Subcutaneous abdominal adipose tissue (tissue), 5 donors: ENCODE results near the gene MEIS2.

Source experiments
- H3K27ac ChIP-seq: one replicate; pipeline ENCODE4 v1.7.0; 2013; ENCODE audit warnings: low read depth, mild to moderate bottlenecking, inconsistent platforms, low read length, moderate library complexity
- H3K27me3 ChIP-seq, 5 donors: one replicate each; pipeline ENCODE4 v1.7.0; 2013; ENCODE audit warnings: low read length in 5 of 5, inconsistent platforms in 1 of 5; ENCODE audit not compliant: control insufficient read depth in 5 of 5, insufficient read depth in 4 of 5
- H3K36me3 ChIP-seq, 5 donors: one replicate each; pipeline ENCODE4 v1.7.0; 2013; ENCODE audit warnings: low read length in 5 of 5; ENCODE audit not compliant: control insufficient read depth in 5 of 5, insufficient read depth in 5 of 5
- H3K4me1 ChIP-seq, 5 donors: one replicate each; pipeline ENCODE4 v1.7.0; 2013; ENCODE audit warnings: low read length in 5 of 5, mild to moderate bottlenecking in 3 of 5, moderate library complexity in 1 of 5; ENCODE audit not compliant: control insufficient read depth in 5 of 5, insufficient read depth in 5 of 5
- H3K4me3 ChIP-seq, 5 donors: one replicate each; pipeline ENCODE4 v1.7.0; 2013; ENCODE audit warnings: low read length in 5 of 5, low read depth in 1 of 5
- H3K9ac ChIP-seq, 5 donors: one replicate each; pipeline ENCODE4 v1.7.0; 2013; ENCODE audit warnings: low read length in 5 of 5, mild to moderate bottlenecking in 4 of 5, moderate library complexity in 3 of 5
- H3K9me3 ChIP-seq, 5 donors: one replicate each; pipeline ENCODE4 v1.7.0; 2013; ENCODE audit warnings: low read length in 5 of 5; ENCODE audit not compliant: control insufficient read depth in 5 of 5
- donor health status: healthy.
- donor health status: healthy.
- donor health status: healthy.
- donor health status: healthy.
- donor health status: healthy.

The MEIS2 gene

DNA sequence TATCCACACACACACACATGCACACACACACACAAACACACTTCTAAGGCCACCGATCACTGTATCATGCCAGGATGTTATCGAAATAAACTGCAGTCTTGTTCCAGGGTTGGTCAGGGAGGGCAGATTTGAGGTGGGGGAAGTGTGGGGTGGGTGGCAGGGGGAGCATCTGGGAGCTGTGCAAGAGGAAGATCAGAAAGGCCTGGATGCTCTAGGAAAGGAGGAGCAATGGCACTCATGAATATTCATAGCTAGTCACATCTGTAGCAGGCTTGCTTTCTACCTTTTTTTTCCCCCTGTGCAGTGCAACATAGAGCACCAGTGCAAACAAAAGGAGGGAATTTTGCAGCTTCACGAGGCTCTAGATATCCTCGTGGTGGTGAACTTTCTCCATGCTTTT is 84.9 kb downstream of the MEIS2 start:
- no peaks in the 10 kb centered on the region for H3K27me3 ChIP-seq
- peak overlapping the region in 1 of 5 donors; percentile 6 for H3K4me3 ChIP-seq
- H3K9me3 ChIP-seq: no peaks in the 10 kb centered on the region
- peaks cover 0 to 15% (median 7%) of the 10 kb centered on the region in 5 donors for H3K4me1 ChIP-seq
- H3K36me3 ChIP-seq: no peaks in the 10 kb centered on the region
- no peak overlapping the region for H3K9ac ChIP-seq
- H3K27ac ChIP-seq: no peak overlapping the region

DNA sequence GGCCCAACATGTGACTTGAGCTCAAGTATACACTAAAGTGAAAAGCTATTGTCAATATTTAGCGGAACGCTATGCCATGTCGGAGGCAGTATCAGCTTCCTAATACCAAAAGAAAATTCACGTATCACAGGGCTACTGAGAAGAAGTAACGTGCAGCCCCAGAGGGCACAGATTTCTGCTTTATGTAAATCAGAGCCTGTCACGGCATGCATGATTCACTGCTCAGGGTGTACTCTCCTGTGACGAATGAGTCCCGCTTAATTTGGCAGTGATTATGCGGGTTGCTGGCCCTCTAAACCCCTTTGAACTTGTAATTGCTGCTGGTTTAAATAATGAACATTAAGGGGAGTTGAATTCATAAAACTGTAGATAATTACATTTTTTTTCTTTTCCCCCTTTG is 85.3 kb downstream of the MEIS2 start:
- H3K9me3 ChIP-seq: no peaks in the 10 kb centered on the region
- no peaks in the 10 kb centered on the region for H3K27me3 ChIP-seq
- H3K27ac ChIP-seq: no peak overlapping the region
- no peaks in the 10 kb centered on the region for H3K36me3 ChIP-seq
- no peak overlapping the region for H3K4me3 ChIP-seq
- no peak overlapping the region for H3K9ac ChIP-seq
- peaks cover 0 to 15% (median 7%) of the 10 kb centered on the region in 5 donors for H3K4me1 ChIP-seq

DNA sequence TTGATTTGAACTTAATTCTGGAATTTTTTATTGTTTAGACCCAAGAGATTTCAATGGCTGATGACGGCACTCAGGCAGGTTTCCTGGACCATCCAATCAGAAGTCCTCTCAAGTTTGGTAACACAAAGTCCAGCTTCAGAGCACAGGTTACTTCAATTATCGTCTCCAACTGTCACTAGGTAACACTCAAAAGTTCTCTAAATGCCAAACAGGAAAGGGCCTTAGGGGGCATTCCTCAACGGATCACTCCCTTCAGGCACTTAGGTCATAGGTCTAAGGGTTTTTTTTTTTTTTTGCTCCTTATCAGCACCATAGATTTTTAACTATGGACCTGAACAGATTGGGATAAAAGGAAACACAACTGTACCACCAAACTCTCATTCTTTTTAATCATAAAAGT is 85.8 kb downstream of the MEIS2 start:
- Histone ChIP-seq H3K27me3 (no peaks in the 10 kb centered on the region), H3K9ac (no peak overlapping the region), H3K9me3 (no peaks in the 10 kb centered on the region), H3K4me1 (peaks cover 0 to 15% (median 7%) of the 10 kb centered on the region in 5 donors), H3K4me3 (no peak overlapping the region), H3K27ac (no peak overlapping the region), H3K36me3 (no peaks in the 10 kb centered on the region)

DNA sequence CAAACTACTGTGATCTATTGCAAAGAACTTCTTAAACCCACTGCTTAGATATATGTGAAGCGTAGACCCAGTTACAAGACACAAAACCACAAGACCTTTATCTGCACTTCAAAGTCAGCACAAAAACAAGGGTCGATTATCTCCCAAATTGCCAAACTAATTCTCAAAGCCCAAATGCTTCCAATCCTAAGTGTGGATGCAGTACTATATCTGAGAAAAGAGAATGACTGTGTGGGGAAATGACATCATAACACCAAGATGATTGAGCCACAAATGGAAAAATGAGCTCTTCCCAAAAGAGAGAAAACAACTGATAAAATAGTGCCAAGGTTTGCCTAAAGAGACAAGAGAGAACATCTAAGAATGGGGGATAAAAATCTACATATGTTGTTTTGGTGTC is 86.2 kb downstream of the MEIS2 start:
- Histone ChIP-seq H3K36me3 (no peaks in the 10 kb centered on the region), H3K9ac (no peak overlapping the region), H3K27ac (no peak overlapping the region), H3K4me3 (no peak overlapping the region), H3K9me3 (no peaks in the 10 kb centered on the region), H3K27me3 (no peaks in the 10 kb centered on the region), H3K4me1 (peaks cover 0 to 15% (median 7%) of the 10 kb centered on the region in 5 donors)

DNA sequence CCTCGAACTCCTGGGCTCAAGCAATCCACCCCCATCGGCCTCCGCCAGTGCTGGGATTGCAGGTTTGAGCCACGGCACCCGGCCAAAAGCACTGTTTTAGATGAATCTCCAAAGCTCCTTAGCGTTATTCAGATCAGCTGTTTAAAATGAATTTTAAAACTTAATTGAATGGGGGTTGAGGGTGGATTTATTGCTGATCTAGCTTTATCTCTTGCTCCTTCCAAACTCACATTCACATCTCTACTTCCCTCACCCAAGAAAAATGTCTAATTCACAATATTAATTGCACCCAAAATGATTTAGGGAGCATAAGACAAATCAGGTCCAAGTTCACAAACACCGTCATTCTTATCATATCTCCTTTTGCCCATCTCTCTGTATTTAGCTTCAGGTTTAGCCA is 89.8 kb downstream of the MEIS2 start:
- H3K4me3 ChIP-seq: no peak overlapping the region
- no peaks in the 10 kb centered on the region for H3K27me3 ChIP-seq
- H3K9me3 ChIP-seq: no peaks in the 10 kb centered on the region
- peaks cover 0 to under 1% (median 0%) of the 10 kb centered on the region in 5 donors for H3K36me3 ChIP-seq
- H3K9ac ChIP-seq: no peak overlapping the region
- H3K4me1 ChIP-seq: peaks cover 0 to 7% (median 3%) of the 10 kb centered on the region in 5 donors
- no peak overlapping the region for H3K27ac ChIP-seq

DNA sequence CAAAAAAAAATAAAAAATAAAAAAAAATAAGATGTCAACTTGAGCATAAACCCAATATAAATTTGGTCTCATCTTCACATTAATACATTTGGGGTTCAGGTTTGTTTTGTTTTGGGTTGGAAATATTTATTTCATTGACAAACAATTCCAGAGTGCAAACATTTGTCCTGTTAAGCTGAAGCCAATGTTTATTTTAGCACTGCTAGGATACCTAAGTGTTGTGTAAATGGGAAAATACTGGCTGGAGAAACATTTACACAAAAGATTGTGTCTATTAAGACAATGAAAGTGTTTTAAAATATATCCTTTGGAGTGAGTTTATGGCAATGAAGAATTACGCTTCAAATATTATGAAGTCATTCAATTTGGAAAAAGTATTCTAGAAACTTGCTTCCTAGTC is 91.1 kb downstream of the MEIS2 start:
- Histone ChIP-seq H3K36me3 (peaks cover 0 to 4% (median 3%) of the 10 kb centered on the region in 5 donors), H3K4me1 (no peaks in the 10 kb centered on the region), H3K4me3 (no peak overlapping the region), H3K9me3 (no peaks in the 10 kb centered on the region), H3K9ac (no peak overlapping the region), H3K27me3 (no peaks in the 10 kb centered on the region), H3K27ac (no peak overlapping the region)

DNA sequence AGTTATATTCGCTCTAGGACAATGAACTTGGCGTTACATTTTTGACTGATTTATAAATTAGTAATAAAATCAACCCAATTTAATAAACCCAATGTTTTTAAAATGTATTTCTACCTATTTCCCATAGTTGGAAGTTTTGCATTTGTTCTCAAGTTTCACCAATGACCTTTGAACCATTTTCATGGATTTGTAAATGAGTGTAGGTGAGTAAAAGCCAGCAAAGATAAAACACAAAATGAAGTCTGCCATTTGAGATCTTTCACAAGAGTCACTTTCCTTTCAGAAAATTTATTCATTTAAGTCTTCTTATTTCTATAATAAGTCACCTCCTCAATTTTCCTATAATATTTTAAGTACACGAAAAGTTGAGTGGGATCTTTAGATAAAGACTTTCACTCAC is 92.1 kb downstream of the MEIS2 start:
- no peak overlapping the region for H3K4me3 ChIP-seq
- H3K27ac ChIP-seq: no peak overlapping the region
- H3K4me1 ChIP-seq: no peaks in the 10 kb centered on the region
- no peak overlapping the region for H3K9ac ChIP-seq
- H3K36me3 ChIP-seq: peaks cover 0 to 8% (median 3%) of the 10 kb centered on the region in 5 donors
- H3K27me3 ChIP-seq: no peaks in the 10 kb centered on the region
- H3K9me3 ChIP-seq: no peaks in the 10 kb centered on the region

DNA sequence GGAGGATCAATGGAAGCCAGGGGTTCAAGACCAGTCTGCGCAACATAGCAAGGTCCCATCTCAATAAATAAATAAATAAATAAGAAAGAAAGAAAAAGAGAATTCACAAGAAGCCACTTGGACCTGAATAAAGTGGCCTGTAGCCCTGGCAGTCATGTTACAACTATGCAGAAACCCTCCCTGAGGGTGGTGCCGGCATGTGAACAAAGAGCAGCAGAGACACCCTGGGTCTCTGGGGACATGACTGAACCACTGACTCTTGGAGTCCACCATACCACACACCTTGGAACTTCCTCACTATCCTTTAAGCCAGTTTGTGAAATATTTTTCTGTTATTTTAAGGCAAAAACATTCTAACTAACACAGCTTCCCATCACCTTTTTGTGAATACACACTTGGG is 93.0 kb downstream of the MEIS2 start:
- Histone ChIP-seq H3K27me3 (no peaks in the 10 kb centered on the region), H3K4me1 (no peaks in the 10 kb centered on the region), H3K9ac (no peak overlapping the region), H3K36me3 (peaks cover 0 to 8% (median 3%) of the 10 kb centered on the region in 5 donors), H3K4me3 (no peak overlapping the region), H3K27ac (no peak overlapping the region), H3K9me3 (no peaks in the 10 kb centered on the region)

DNA sequence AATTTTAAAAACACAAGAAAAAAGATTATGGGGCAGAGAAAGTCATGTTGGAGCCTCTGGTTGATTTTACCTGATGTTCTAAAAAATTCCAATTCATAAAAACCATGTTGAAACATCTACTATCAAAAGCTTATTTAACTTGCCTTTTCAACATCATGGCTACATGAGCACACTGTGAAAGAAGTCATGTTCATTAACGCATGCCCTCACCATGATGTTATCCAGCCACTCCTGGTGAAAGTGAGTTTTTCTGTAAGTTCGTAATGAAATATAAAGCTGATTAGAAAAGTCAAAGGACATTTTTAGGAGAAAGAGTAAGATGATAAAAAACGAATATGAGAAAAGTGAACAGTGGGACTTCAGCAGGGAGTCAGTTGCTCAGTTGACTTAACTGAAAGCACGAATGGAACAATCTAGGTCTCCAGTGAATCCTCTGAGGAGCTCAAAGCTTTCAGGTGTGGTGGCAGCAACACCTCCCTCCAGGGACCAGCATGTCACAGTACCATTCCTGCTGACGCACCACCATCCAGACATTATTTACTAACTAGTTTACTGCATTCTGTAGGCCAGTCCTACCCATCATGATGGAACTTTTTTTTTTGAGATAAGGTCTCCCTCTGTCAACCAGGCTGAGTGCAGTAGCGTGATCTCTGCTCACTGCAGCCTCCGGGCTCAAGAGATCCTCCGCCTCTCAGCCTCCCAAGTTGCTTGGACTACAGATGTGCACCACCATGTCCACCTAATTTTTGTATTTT is 95.2 kb downstream of the MEIS2 start:
- Histone ChIP-seq H3K27me3 (no peaks in the 10 kb centered on the region), H3K36me3 (peaks cover 0 to 8% (median 3%) of the 10 kb centered on the region in 5 donors), H3K9ac (no peak overlapping the region), H3K27ac (no peak overlapping the region), H3K4me3 (no peak overlapping the region), H3K4me1 (no peaks in the 10 kb centered on the region), H3K9me3 (no peaks in the 10 kb centered on the region)

DNA sequence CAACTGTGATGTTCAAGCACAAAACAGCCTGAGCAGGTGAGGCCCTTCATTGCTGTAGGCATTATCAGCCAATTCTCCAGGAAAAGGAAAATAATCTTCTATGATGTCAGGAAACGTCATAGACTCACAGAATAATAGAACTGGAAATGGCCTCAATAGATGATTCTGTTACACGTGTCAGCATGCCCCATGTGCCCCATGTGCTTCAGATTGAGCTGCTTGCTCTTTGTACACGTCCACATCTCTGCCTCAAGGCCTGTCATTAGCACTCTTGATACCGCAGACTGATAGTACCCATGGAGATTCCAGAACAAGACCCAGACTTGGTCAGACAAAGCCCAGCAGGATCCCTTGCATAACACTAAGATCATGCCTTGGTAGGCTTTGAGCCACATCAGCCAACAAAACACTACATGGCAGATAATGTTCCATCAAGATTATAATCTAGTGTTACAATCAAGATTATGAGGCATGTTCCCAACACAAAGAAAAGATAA is 95.9 kb downstream of the MEIS2 start:
- H3K27me3 ChIP-seq: no peaks in the 10 kb centered on the region
- H3K9ac ChIP-seq: no peak overlapping the region
- H3K27ac ChIP-seq: no peak overlapping the region
- no peaks in the 10 kb centered on the region for H3K9me3 ChIP-seq
- H3K36me3 ChIP-seq: peaks cover 0 to 8% (median 3%) of the 10 kb centered on the region in 5 donors
- H3K4me1 ChIP-seq: no peaks in the 10 kb centered on the region
- no peak overlapping the region for H3K4me3 ChIP-seq
